Right atrium auricular region (tissue), 2 donors: Measurements from ENCODE around the gene VSTM4. TPM values are rescaled to one million over a fixed set of nuclear protein-coding genes. Genes with fewer than 3 reads are reported as not detected.

ENCODE experiments used
- DNase-seq: peaks from one replicate; pipeline ENCODE4 v3.0.0-alpha.2; 2019; ENCODE audit warnings: low spot score
- H3K27ac ChIP-seq, 2 donors: fragments of 200-600 bp; sonication (generic); 1 replicate in 1 of 2; 2 replicates in 1 of 2; pipeline ENCODE4 v1.5.1; 2016 to 2019
- H3K27me3 ChIP-seq, 2 donors: fragments of 200-600 bp; sonication (generic); one replicate each; pipeline versions ENCODE4 v1.5.1 to v1.6.0; 2017 to 2019
- H3K36me3 ChIP-seq: fragments of 200-600 bp; sonication (generic); one replicate; pipeline ENCODE4 v1.5.1; 2016
- H3K4me1 ChIP-seq, 2 donors: fragments of 200-600 bp; sonication (generic); one replicate each; pipeline versions ENCODE4 v1.5.1 to v1.6.0; 2017 to 2019
- H3K4me3 ChIP-seq, 2 donors: fragments of 200-600 bp; sonication (generic); 1 replicate in 1 of 2; 2 replicates in 1 of 2; pipeline ENCODE4 v1.5.1; 2017 to 2019; ENCODE audit warnings: mild to moderate bottlenecking in 1 of 2, moderate library complexity in 1 of 2
- H3K9me3 ChIP-seq, 2 donors: fragments of 200-600 bp; sonication (generic); one replicate each; pipeline ENCODE4 v1.5.1; 2019
- CTCF ChIP-seq, 2 donors: fragments of 200-600 bp; sonication (generic); IDR thresholded peaks; one replicate each; pipeline ENCODE4 v1.5.1; 2019; ENCODE audit warnings: antibody characterized with exemption in 2 of 2
- total RNA-seq, 2 donors: library from RNA; depleted of rRNA; stranded (reverse); fragments of >200 nt; gene quantifications; one replicate each; pipeline ENCODE4 v1.1.0, GENCODE V29; 2016

Gene VSTM4
- total RNA-seq, 2 donors from 2014 or later = 17.6 to 22.7 TPM

GRCh38 chr10:49044293-49045193, 70.8 kb downstream of the VSTM4 start:
- no peaks in the 10 kb centered on the region for H3K27me3 ChIP-seq
- no peaks in the 10 kb centered on the region for H3K9me3 ChIP-seq
- no peak overlapping the region for H3K4me3 ChIP-seq
- no peak overlapping the region for H3K27ac ChIP-seq
- no peaks in the 10 kb centered on the region for H3K36me3 ChIP-seq
- no peaks in the 10 kb centered on the region for H3K4me1 ChIP-seq
- TF ChIP-seq CTCF (IDR thresholded peaks at IDR 0.05) = no peak
- DNase-seq = no peak

GRCh38 chr10:49040601-49041000, 74.7 kb downstream of the VSTM4 start:
- H3K4me1 ChIP-seq = no peaks in the 10 kb centered on the region
- H3K4me3 ChIP-seq = no peak overlapping the region
- DNase-seq = no peak
- no peak for TF ChIP-seq CTCF (IDR thresholded peaks at IDR 0.05)
- no peaks in the 10 kb centered on the region for H3K27me3 ChIP-seq
- no peaks in the 10 kb centered on the region for H3K9me3 ChIP-seq
- H3K27ac ChIP-seq = no peak overlapping the region
- no peaks in the 10 kb centered on the region for H3K36me3 ChIP-seq

GRCh38 chr10:49039409-49039808, 75.9 kb downstream of the VSTM4 start:
- no peaks in the 10 kb centered on the region for H3K27me3 ChIP-seq
- DNase-seq = no peak
- no peak for TF ChIP-seq CTCF (IDR thresholded peaks at IDR 0.05)

GRCh38 chr10:49038711-49039110, 76.6 kb downstream of the VSTM4 start:
- H3K4me3 ChIP-seq = no peak overlapping the region
- H3K4me1 ChIP-seq = no peaks in the 10 kb centered on the region
- H3K36me3 ChIP-seq = peaks cover 5% of the 10 kb centered on the region
- no peak overlapping the region for H3K27ac ChIP-seq
- H3K27me3 ChIP-seq = no peaks in the 10 kb centered on the region
- no peak for DNase-seq
- no peaks in the 10 kb centered on the region for H3K9me3 ChIP-seq
- no peak for TF ChIP-seq CTCF (IDR thresholded peaks at IDR 0.05)

More at GRCh38 chr10:49039409-49039808, 75.9 kb downstream of the VSTM4 start:
- Histone ChIP-seq H3K27ac (no peak overlapping the region), H3K4me1 (no peaks in the 10 kb centered on the region), H3K36me3 (peaks cover 5% of the 10 kb centered on the region), H3K9me3 (no peaks in the 10 kb centered on the region), H3K4me3 (no peak overlapping the region)

GRCh38 chr10:49037187-49037586, 78.1 kb downstream of the VSTM4 start:
- no peak overlapping the region for H3K4me3 ChIP-seq
- no peaks in the 10 kb centered on the region for H3K9me3 ChIP-seq
- no peak overlapping the region for H3K27ac ChIP-seq
- H3K36me3 ChIP-seq = peaks cover 5% of the 10 kb centered on the region
- H3K27me3 ChIP-seq = no peaks in the 10 kb centered on the region
- no peak for TF ChIP-seq CTCF (IDR thresholded peaks at IDR 0.05)
- H3K4me1 ChIP-seq = no peaks in the 10 kb centered on the region
- DNase-seq = no peak
